HL-60 (cell line): ENCODE measurements around the gene MPND.

ENCODE experiments used
- DNase-seq, 2 experiments: peaks; one replicate each; pipeline ENCODE4 v3.0.0-alpha.2; 2010 to 2020; ENCODE audit warnings: low read depth in 1 of 2, low spot score in 1 of 2
- H3K27ac ChIP-seq: fragments of 250-450 bp; sonication (Bioruptor Pico); replicated peaks from 2 replicates; pipeline ENCODE4 v1.5.1; 2020; ENCODE audit warnings: mild to moderate bottlenecking, moderate library complexity
- H3K27me3 ChIP-seq: fragments of 250-450 bp; sonication (Bioruptor Pico); 2 replicates; pipeline ENCODE4 v1.5.1; 2021; ENCODE audit warnings: mild to moderate bottlenecking, moderate library complexity; ENCODE audit not compliant: insufficient read depth, poor library complexity, severe bottlenecking
- H3K4me3 ChIP-seq: replicated peaks from 2 replicates; pipeline ENCODE4 v1.5.1; 2011; ENCODE audit warnings: mild to moderate bottlenecking, control low read depth, low read length; ENCODE audit not compliant: insufficient read depth
- CTCF ChIP-seq: IDR thresholded peaks from one replicate; pipeline ENCODE4 v1.5.1; 2011; ENCODE audit warnings: low read length, control low read depth, inconsistent platforms; ENCODE audit not compliant: insufficient read depth
- GABPA ChIP-seq: IDR thresholded peaks from 2 replicates; pipeline ENCODE4 v1.6.1; 2012; ENCODE audit warnings: low read depth
- POLR2AphosphoS5 ChIP-seq: IDR thresholded peaks from 2 replicates; pipeline ENCODE4 v1.6.1; 2012; ENCODE audit warnings: low read depth
- REST ChIP-seq: IDR thresholded peaks from 2 replicates; pipeline ENCODE4 v1.6.1; 2012; ENCODE audit warnings: low read depth; ENCODE audit not compliant: insufficient replicate concordance
- SPI1 ChIP-seq: IDR thresholded peaks from 2 replicates; pipeline ENCODE4 v1.6.1; 2012; ENCODE audit warnings: low read depth, mild to moderate bottlenecking, borderline replicate concordance

Gene MPND

GRCh38 chr19:4393947-4394590 is 50.7 kb downstream of the MPND start:
- TF ChIP-seq REST (no peak), CTCF (no peak), POLR2AphosphoS5 (no peak), SPI1 (no peak), GABPA (no peak)
- Histone ChIP-seq H3K27me3 (no peaks in the 10 kb centered on the region), H3K27ac (no peak overlapping the region), H3K4me3 (no peak overlapping the region)
- DNase-seq = no peak

GRCh38 chr19:4396949-4397783 is 53.8 kb downstream of the MPND start:
- no peak for DNase-seq
- Histone ChIP-seq H3K27me3 (no peaks in the 10 kb centered on the region), H3K4me3 (no peak overlapping the region), H3K27ac (no peak overlapping the region)
- no peak for TF ChIP-seq SPI1
- no peak for TF ChIP-seq REST
- TF ChIP-seq POLR2AphosphoS5 = no peak
- no peak for TF ChIP-seq CTCF
- no peak for TF ChIP-seq GABPA

GRCh38 chr19:4399812-4400134 is 56.4 kb downstream of the MPND start:
- H3K27me3 ChIP-seq = no peaks in the 10 kb centered on the region
- DNase-seq = peak; percentile 38 to 75
- H3K4me3 ChIP-seq = peak overlapping the region; percentile 89
- TF ChIP-seq GABPA (no peak), CTCF (no peak), SPI1 (no peak; the same call in 1 of the 2 replicates), POLR2AphosphoS5 (no peak), REST (no peak)
- H3K27ac ChIP-seq = peak overlapping the region; percentile 91
